Measurements from ENCODE around the gene GPX2. TPM values are rescaled to one million over a fixed set of nuclear protein-coding genes. Genes with fewer than 3 reads are reported as not detected.

Gene GPX2
- total and polyA plus RNA-seq, 12 donors, result 0.31 to 1.4 (median 0.55) TPM; not detected in 8

GRCh38 chr14:64910847-64911495 lies 31.6 kb downstream of the GPX2 start:
- Histone ChIP-seq H3K27ac (no peak overlapping the region), H3K4me3 (no peak overlapping the region), H3K27me3 (peaks cover 4% of the 10 kb centered on the region), H3K4me1 (replicated peaks in 1 of 2) (peaks cover 12 to 15% of the 10 kb centered on the region in 2 donors), H3K9me3 (replicated peaks in 1 of 3) (no peaks in the 10 kb centered on the region), H3K36me3 (replicated peaks in 1 of 2) (no peaks in the 10 kb centered on the region)
- WGBS, 4 donors, result 20 to 32% (median 25%) methylated on average over 3 of the region's 3 CpGs
- intact Hi-C loops (cut with DNase I), result loop anchor here in 1 of 2 donors (5.0 kb wide), 1 partner anchor 71 kb away; no protein-coding TSS in a partner anchor
- TF ChIP-seq POLR2A (IDR thresholded peaks at IDR 0.05), result no peak
- TF ChIP-seq CTCF (IDR thresholded peaks at IDR 0.05), result peak; percentile 17 to 39 (median 28)
- DNase-seq, result no peak

GRCh38 chr14:64906022-64906421 lies 36.5 kb downstream of the GPX2 start:
- WGBS, 4 donors, result 66 to 71% (median 69%) methylated on average over 6 of the region's 6 CpGs
- no peaks in the 10 kb centered on the region for H3K4me1 ChIP-seq (replicated peaks in 1 of 2)
- no peak overlapping the region for H3K4me3 ChIP-seq
- no peaks in the 10 kb centered on the region for H3K36me3 ChIP-seq (replicated peaks in 1 of 2)
- TF ChIP-seq CTCF (IDR thresholded peaks at IDR 0.05), result no peak
- H3K27ac ChIP-seq, result no peak overlapping the region
- H3K27me3 ChIP-seq, result peaks cover 4% of the 10 kb centered on the region
- no peaks in the 10 kb centered on the region for H3K9me3 ChIP-seq (replicated peaks in 1 of 3)
- DNase-seq, result no peak
- intact Hi-C loops (cut with DNase I), result no loop called here

- Histone ChIP-seq H3K9me3 (replicated peaks in 1 of 3) (no peaks in the 10 kb centered on the region), H3K27me3 (no peaks in the 10 kb centered on the region), H3K4me3 (no peak overlapping the region), H3K4me1 (replicated peaks in 1 of 2) (no peaks in the 10 kb centered on the region), H3K27ac (no peak overlapping the region), H3K36me3 (replicated peaks in 1 of 2) (no peaks in the 10 kb centered on the region)
- DNase-seq, result no peak
- no peak for TF ChIP-seq CTCF (IDR thresholded peaks at IDR 0.05)
- no peak for TF ChIP-seq POLR2A (IDR thresholded peaks at IDR 0.05)
- 55 to 82% (median 70%) methylated on average over 1 of the region's 1 CpG for WGBS, 4 donors
- intact Hi-C loops (cut with DNase I), result no loop called here
Measured at GRCh38 chr14:64899958-64900357, 42.6 kb downstream of the GPX2 start.

- intact Hi-C loops (cut with DNase I), result loop anchor here in 1 of 2 donors (5.0 kb wide), 1 partner anchor 220 kb away; no protein-coding TSS in a partner anchor
- Histone ChIP-seq H3K27ac (no peak overlapping the region), H3K36me3 (replicated peaks in 1 of 2) (no peaks in the 10 kb centered on the region), H3K9me3 (replicated peaks in 1 of 3) (no peaks in the 10 kb centered on the region), H3K27me3 (peaks cover 9% of the 10 kb centered on the region), H3K4me1 (replicated peaks in 1 of 2) (no peaks in the 10 kb centered on the region), H3K4me3 (no peak overlapping the region)
- WGBS, 4 donors, result 43 to 46% (median 44%) methylated on average over 2 of the region's 2 CpGs
- peak in 4 of 7 donors; percentile 34 to 55 (median 43) for DNase-seq
- TF ChIP-seq POLR2A (IDR thresholded peaks at IDR 0.05) (no peak), CTCF (IDR thresholded peaks at IDR 0.05) (peak; percentile 34 to 83 (median 74))
Measured at GRCh38 chr14:64891839-64892375, 50.6 kb downstream of the GPX2 start.
